ENCODE measurements around the gene RPS15.

GRCh38 chr19:1408300-1409203 is 29.6 kb upstream of the RPS15 start:
- TF ChIP-seq CTCF (IDR thresholded peaks at IDR 0.05; ENCODE audit: low read length) = no peak
- no peak for TF ChIP-seq EZH2phosphoT487 (IDR thresholded peaks at IDR 0.05; ENCODE audit: low read length)
- no peak for TF ChIP-seq EZH2 (optimal IDR thresholded peaks at IDR 0.05; ENCODE audit: low read depth, low read length)

Measured in MM.1S (cell line).